Activated T-cell treated with anti-CD3 and anti-CD28 coated beads for 4 hours (primary cell): ENCODE data around the gene PQBP1.

Experiments used
- DNase-seq: peaks from one replicate; pipeline ENCODE4 v3.0.0-alpha.2; 2020

Gene PQBP1

DNA sequence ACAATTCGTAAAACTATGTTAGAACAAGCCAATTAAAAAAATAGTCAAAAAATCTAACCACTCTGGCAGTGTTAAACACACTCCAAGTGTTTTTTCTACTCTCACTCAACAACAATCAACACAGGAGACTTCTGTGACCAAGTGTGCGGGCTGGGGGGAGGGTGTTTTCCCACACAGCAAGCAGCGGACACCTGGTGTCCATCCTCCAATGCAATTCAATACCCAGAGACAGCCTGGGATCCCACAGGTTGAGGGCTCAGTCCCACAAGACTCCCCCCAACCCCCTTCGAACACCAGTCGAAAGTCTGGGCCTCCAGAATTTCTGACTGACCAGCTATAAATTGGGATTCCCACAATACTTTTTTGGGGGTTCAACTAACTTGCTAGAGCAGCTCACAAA is 29.4 kb downstream of the PQBP1 start:
- DNase-seq = no peak

DNA sequence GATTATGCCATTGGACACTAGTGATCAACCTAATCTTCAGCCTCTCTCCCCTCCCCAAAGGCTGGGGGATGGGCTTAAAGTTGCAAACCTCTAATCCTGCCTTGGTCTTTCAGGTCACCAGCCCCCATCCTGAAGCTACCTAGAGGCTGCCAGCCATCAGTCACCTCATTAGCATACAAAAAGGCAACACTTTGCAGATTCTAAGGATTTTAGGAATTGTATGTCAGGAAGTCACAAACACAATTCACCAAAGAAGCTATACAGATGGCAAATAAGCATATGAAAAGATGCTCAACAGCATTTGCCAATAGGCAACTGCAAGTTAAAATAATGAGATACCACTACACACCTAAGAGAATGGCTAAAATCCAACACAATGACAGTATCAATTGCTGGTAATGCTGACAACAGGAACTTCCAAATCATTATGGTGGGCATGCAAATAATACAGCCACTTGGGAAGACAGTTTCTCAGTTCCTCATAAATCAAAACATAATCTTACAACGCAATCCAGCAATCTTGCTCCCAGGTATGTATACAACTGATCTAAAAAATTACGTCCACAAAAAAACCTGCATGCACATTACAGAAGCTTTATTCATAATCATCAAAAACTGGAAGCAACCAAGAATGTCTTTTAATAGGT is 30.1 kb downstream of the PQBP1 start:
- no peak for DNase-seq

DNA sequence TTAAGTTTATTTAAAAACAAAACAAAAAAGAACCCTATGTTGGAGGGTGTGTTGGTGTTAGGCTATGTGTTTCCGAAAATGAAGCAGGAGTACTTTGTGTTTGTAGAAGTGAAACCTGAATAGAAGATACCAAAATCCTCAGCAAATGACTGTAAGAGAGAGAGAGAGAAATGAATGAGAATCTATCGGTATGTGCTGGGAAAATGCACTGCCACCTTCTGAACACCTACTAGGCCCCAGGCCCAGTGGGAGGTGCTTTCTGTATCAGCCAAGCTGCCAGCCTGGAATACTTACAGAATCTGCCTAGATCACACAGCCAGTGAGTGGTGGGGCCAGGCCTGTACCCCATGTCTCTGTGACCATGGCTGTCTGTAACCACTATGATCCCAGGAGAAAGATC is 36.0 kb downstream of the PQBP1 start:
- no peak for DNase-seq

DNA sequence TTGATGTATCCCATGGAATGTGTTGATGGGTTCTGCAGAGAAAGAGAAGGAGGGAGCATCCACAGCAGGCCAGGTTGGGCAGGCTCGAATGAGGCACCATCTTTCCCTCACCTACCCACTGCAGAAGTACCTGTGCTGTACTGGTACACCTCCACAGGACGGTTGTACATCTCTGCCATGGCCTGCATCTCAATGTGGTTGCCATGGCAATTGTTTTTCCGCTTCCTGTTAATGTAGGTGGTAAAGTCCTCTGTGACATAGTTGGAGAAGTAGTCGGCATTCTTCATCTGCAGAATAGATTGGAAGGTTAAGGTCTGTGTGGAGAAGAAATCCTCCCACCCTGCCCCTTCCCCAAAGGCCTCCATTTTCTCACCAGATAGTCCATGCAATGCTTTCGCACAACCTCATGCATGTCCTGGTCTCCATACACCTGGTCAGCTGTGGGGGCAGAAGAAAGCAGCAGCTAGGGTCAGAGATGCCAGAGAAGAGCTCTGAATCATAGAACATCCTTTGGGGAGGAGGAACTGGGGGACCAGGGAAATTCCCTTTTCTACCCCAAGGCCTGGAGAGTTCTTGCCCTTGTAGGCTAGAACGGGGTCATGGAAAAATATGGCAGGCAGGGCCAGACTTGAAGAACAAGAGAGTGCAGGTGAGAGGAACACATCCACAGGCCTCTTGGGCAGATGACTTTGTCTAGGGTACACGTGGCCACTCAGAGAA is 37.0 kb downstream of the PQBP1 start:
- DNase-seq = no peak

DNA sequence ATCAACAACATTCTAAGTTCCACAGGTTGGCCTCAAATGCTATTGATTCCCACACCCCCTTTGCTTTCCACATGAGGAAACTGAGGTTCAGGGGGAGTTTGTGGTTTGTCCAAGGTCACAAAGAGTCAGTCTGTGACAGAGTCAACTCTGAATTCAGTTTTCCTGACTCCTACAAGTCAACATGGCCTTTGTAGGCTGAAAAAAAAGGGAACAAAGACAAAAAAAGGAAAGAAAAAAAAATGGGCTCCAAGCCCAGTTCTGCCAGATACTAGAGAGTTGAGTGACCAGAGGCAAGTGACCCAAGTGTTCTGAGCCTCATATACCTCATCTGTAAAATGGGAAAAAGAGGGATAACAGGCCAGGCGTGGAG is 37.6 kb downstream of the PQBP1 start:
- no peak for DNase-seq

DNA sequence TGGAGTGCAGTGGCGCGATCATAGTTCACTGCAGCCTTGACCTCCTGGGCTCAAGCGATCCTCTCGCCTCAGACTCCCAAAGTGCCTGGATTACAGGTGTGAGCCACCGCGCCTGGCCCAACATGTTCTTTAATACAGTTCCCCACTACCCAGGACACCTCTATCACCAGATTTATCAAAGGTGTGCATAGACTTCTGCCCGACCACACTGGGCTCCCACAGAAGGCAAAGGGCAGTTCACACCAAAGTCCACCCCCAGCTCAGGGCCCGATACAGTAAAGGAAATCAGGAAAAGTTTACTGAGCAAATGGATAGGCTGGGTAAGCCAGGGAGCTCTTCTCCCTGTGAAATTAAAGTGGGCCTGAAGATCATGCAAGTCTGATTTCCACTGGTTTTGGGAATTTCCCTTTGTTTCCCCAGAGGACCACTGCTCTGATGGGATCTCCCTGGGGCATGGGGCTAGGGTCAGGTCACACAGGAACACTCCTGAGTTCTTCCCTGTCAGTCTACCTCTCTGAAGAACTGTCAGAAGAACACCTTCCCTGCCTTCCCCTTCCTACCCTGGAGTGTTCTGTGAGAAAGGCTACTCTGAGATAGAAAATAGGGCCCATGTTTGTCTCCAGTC is 38.8 kb downstream of the PQBP1 start:
- no peak for DNase-seq

DNA sequence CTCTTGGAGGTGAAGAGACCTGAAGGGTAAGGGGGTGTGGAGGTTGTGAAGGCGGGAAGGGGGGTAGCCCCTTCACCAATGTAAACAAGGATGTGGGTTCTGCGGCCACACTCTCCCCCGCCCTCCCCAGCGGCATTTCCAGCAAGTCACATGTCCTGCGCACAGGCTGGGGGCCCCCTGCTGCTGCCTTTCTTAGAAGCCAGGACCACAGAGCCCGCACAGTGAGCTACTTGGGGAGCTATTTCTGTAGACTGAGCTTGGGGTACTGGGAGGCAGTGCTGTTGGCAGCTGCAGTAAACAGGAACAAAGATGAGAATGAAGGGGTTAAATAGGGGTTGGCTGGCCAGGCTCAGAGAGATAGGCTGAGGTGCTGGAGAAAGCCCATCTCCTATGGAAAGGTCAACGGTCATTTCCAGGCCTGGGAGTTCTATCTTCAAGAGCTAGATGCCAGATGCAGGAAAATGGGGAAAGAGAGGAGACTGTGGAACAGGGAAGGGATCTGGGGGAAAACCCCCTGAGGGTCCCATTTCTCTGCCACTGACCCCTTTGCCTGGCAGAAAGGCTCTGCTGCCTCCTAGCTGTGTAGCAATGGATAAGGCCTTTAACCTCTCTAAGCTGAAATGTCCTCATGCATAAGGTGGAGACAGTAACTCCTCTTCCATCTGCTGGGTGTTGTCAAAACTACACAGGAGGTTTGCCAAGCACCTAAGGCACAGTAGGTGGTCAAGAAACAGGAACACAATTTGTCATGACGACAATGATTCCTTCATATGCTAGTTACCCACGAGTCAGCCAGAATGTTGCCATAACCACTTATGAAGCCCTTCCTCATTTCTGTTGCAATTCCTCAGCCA is 39.6 kb downstream of the PQBP1 start:
- DNase-seq = peak; percentile 77

DNA sequence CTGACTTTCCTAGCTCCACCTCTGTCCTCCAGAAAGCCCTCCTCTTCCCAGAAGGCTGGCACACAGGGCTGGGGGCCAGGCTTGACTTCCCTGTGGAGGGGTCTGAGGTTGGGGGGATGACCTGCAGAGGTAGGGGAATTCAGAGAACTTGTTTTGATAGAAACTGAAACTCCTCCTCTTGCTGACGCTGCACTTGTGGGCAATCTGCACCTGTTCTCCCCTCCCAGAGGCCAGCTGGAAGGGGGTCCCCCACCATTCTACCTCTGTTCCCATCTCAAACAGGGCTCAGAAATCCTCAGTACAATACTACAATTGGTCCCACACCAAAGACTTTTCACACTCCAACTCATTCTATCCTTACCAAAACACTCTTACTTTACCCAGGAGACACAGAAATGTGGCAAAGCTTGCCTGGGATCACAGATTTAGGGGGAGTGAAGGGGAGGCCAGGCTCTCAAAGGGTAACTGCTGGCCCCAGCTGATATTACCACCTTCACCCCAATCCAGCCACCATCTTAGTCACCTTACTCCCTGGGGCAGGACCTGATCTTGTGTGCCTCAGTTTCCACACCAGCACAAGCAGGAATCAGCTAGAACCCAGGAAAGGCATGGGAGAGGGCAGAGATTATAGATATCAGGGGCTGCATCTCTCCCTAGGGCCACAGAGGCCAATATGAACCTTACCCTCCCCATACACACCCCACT is 41.1 kb downstream of the PQBP1 start:
- no peak for DNase-seq

DNA sequence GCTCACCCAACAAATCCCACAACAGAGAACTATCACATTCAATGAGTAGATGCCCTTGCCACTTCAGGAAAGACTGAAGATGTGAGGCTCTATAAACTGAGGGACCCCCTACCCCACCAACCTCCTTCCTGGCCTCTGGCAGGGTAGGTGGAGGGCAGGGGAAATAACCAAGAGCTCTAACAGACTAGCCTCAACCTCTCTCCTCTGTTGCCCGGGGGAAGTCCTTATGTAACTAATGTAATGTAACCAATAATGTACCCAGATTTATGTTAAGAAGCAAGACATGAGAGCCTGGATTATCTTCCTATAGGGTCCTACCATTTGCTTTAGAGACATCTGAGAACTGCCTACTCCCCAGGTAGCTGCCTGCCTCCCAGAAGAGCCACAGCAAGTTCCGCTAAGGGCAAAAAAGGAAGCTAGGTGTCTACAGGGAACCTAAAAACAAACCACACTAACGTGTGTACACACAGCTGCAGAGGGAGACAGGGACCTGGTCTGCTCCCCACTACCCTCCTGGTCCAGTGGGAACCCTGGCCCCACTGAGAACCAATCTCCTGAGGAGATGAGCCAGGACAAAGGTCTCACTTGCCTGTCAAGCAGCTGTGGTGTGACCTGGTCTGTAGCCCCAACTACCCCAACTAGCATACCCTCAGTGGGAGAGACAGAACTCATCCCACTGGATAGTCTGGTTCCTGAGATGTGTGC is 41.9 kb downstream of the PQBP1 start:
- DNase-seq = no peak

DNA sequence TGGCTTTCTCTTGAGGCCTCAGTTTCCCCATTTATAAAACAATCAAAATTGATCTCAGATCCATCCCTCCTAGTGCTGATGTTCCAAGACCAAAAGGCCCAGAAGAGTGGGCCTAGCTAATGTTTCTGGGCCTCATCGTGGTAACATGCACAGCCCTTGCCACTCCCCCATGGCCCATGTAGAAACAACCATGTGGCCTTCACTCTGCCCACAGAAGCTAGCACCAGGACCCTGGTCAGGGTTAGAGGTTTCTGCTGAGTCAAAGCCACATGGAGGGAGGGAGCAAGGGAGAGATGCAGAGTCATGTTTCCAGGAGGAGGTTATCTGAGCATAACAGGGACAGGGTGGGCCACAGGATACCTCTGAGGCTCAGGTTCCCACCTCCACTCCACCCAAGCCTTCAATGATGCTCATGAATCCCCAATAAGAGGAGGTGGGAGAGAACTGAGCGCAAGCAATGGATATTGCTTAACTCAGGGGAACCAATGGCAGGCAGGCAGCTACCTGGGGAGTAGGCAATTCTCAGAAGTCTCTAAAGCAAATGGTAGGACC is 42.8 kb downstream of the PQBP1 start:
- no peak for DNase-seq

DNA sequence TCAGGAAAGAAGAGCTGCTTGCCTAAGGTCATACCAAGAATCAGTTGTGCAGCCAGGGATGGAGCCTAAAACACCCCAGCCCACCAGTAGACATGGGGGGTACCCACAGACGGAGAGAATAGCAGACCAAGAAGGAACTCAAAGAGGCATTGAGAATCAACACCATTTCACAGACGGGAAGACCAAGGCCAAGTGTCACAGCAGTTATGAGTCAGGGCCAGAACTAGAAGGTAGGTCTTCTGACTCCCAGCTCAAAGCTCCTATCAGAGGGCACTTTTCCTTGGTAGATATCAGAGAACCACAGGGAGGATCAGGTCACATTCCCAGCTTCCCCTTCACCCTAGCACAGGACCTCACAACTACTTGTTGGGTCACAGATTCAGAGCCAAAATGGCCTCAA is 45.2 kb downstream of the PQBP1 start:
- DNase-seq = no peak

DNA sequence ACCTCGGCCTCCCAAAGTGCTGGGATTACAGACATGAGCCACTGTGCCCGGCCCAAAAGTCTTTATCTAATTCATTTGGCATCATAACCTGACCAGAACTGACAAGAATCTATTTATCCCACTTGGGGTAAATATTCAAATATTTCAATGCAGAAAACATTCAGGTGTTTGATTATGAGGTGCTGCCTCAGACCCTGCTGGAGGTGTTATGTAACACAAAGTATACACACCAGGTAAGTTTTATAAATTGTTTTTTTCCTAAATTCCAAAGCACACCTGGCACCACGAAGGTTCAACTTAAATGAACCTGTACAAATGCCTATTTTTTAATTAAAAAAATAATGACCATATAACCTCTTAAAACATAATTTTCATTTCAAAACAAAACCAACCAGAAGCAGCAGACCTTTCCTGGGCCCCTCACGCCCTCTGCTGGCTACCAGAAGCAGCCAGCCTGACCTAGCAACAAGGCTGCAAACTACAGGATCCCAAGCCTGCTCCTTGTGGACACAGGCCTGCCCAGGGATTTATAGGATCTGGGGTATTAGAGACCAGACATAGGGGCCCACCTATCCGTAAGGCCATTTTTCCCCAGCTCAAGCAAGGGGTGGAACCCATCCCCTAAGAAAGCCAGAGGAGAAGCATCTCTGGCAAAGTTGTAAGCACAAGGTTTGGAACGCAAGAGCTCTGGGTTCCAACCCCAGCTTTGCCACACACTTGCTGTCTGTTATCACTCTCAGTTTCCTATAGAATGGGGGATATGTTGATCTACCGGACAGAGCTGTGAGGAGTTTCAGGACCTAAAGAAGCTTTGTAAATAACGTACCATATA is 48.0 kb downstream of the PQBP1 start:
- DNase-seq = no peak

DNA sequence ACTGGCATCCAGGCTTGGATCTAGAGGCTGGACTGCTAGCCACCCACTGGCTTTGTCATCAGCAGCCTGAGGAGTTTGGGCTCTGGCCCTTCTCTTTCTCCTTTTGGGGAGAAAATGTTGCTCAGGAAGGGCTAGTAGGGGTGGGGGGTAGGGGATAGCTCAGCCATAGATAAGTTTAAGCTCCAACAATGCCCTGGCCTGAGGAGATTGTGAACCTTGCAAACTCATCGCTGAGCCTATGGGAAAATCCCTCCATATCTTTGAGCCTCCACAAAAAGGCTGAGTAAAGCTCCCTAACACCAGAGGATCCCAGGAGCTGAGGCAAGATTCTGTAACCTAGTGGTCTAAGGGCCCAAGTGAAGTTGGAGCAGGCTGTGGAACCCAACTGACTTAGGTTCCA is 50.9 kb downstream of the PQBP1 start:
- no peak for DNase-seq
